ENCODE results near the gene MGAT3. TPM values are rescaled to one million over a fixed set of nuclear protein-coding genes. Genes with fewer than 3 reads are reported as not detected.
"Not testable (repeated sequence)": the region's sequence is repeated elsewhere in the genome, so short reads cannot be mapped to it uniquely, and the experiment has no call there.

The MGAT3 gene
- total and polyA plus RNA-seq, 2 of the 13 experiments (the other 11 are each of a cell fraction or from before 2014, with no cell fraction given): 0.11 to 0.15 TPM

- H2AFZ ChIP-seq (ENCODE audit: low read length): no peak overlapping the region
- in situ Hi-C loops (cut with HindIII; ENCODE audit: extremely low pct_ligation_motif_present, low pct_unique_long_range_greater_than_20kb): no loop called here
These were observed 47.2 kb upstream of the MGAT3 start for GRCh38 chr22:39409516-39410029.

GRCh38 chr22:39410264-39410663 lies 46.5 kb upstream of the MGAT3 start:
- H3K9ac ChIP-seq (ENCODE audit: insufficient read depth, low read depth, low read length): no peak overlapping the region
- H3K4me2 ChIP-seq (ENCODE audit: low read depth, low read length): no peak overlapping the region
- TF ChIP-seq MAFK (conservative IDR thresholded peaks at IDR 0.05 in 1 of 2, IDR thresholded peaks at IDR 0.05 in 1 of 2; ENCODE audit: low read length in 2 of 2) (peak; percentile 51 to 75; a peak in 3 of 4 replicates), MAFF (IDR thresholded peaks at IDR 0.05; ENCODE audit: low read depth, low read length) (peak; percentile 58), SUZ12 (IDR thresholded peaks at IDR 0.05; ENCODE audit: low read depth, low read length) (no peak), ZBTB25 (CRISPR knock-in tag; IDR thresholded peaks at IDR 0.05) (no peak), ZNF274 (CRISPR knock-in tag; IDR thresholded peaks at IDR 0.05) (no peak)
- H3K9me3 ChIP-seq (ENCODE audit: low read length): no peaks in the 10 kb centered on the region
- BruUV-seq (replicated peaks): no TSS peak
- no peaks in the 10 kb centered on the region for H3K4me1 ChIP-seq (ENCODE audit: insufficient read depth, low read length)
- peaks cover 1 to 9% of the 10 kb centered on the region in 2 experiments; a peak in 2 of 5 replicates for H3K36me3 ChIP-seq (replicated peaks in 1 of 2; ENCODE audit: control insufficient read depth in 1 of 2, insufficient read depth in 2 of 2, low read length in 2 of 2)
- no peak for FAIRE-seq
- ATAC-seq: no peak
- no peak for DNase-seq (ENCODE audit: low spot score)
- no peak overlapping the region for H3K27ac ChIP-seq (ENCODE audit: extremely low read length, insufficient read depth, low read length)
- no peaks in the 10 kb centered on the region for H3K27me3 ChIP-seq (ENCODE audit: control insufficient read depth in 1 of 2, insufficient read depth in 2 of 2, low read length in 2 of 2)
- no peak overlapping the region for H3K4me3 ChIP-seq (replicated peaks in 1 of 3; ENCODE audit: insufficient read depth in 1 of 3, low read depth in 2 of 3, low read length in 3 of 3)
- ChIA-PET CTCF (ENCODE audit: low intra/inter-chr PET ratio, low total read pairs) (no interaction called here), POLR2A (no interaction called here)
- intact Hi-C loops (cut with micrococcal nuclease; ENCODE audit: unreplicated experiment) (no loop called here), in situ Hi-C loops (cut with HindIII; ENCODE audit: extremely low pct_ligation_motif_present, low pct_unique_long_range_greater_than_20kb) (no loop called here)
- no peaks in the 10 kb centered on the region for H3K79me2 ChIP-seq (ENCODE audit: insufficient read depth, low read length)
- no peak overlapping the region for H2AFZ ChIP-seq (ENCODE audit: low read length)
- no peaks in the 10 kb centered on the region for H4K20me1 ChIP-seq (ENCODE audit: insufficient read depth, low read length)
- 99% methylated on average over 4 of the region's 4 CpGs for WGBS (ENCODE audit: low lambda C conversion rate)

More at GRCh38 chr22:39409516-39410029, 47.2 kb upstream of the MGAT3 start:
- no peaks in the 10 kb centered on the region for H3K27me3 ChIP-seq (ENCODE audit: control insufficient read depth in 1 of 2, insufficient read depth in 2 of 2, low read length in 2 of 2)
- WGBS (ENCODE audit: low lambda C conversion rate): 99% methylated on average over 11 of the region's 11 CpGs
- intact Hi-C loops (cut with micrococcal nuclease; ENCODE audit: unreplicated experiment): no loop called here
- peaks cover 0 to 5% of the 10 kb centered on the region in 2 experiments; a peak in 1 of 5 replicates for H3K36me3 ChIP-seq (replicated peaks in 1 of 2; ENCODE audit: control insufficient read depth in 1 of 2, insufficient read depth in 2 of 2, low read length in 2 of 2)
- H4K20me1 ChIP-seq (ENCODE audit: insufficient read depth, low read length): no peaks in the 10 kb centered on the region
- ChIA-PET CTCF (ENCODE audit: low intra/inter-chr PET ratio, low total read pairs) (no interaction called here), POLR2A (no interaction called here)
- no peak for ATAC-seq
- H3K4me3 ChIP-seq (replicated peaks in 1 of 3; ENCODE audit: insufficient read depth in 1 of 3, low read depth in 2 of 3, low read length in 3 of 3): no peak overlapping the region
- H3K4me2 ChIP-seq (ENCODE audit: low read depth, low read length): no peak overlapping the region
- no TSS peak for BruUV-seq (replicated peaks)
- TF ChIP-seq ZNF543 (CRISPR knock-in tag; IDR thresholded peaks at IDR 0.05) (no peak), U2AF1 (optimal IDR thresholded peaks at IDR 0.05; ENCODE audit: low read depth, low read length) (no peak)
- H3K27ac ChIP-seq (ENCODE audit: extremely low read length, insufficient read depth, low read length): no peak overlapping the region
- no peaks in the 10 kb centered on the region for H3K79me2 ChIP-seq (ENCODE audit: insufficient read depth, low read length)
- DNase-seq (ENCODE audit: low spot score): no peak
- no peaks in the 10 kb centered on the region for H3K9me3 ChIP-seq (ENCODE audit: low read length)
- FAIRE-seq: no peak
- H3K9ac ChIP-seq (ENCODE audit: insufficient read depth, low read depth, low read length): no peak overlapping the region
- H3K4me1 ChIP-seq (ENCODE audit: insufficient read depth, low read length): no peaks in the 10 kb centered on the region

- intact Hi-C loops (cut with micrococcal nuclease; ENCODE audit: unreplicated experiment); in situ Hi-C loops (cut with HindIII; ENCODE audit: extremely low pct_ligation_motif_present, low pct_unique_long_range_greater_than_20kb); H3K27me3 ChIP-seq (ENCODE audit: control insufficient read depth in 1 of 2, insufficient read depth in 2 of 2, low read length in 2 of 2); H3K9ac ChIP-seq (ENCODE audit: insufficient read depth, low read depth, low read length); H3K27ac ChIP-seq (ENCODE audit: extremely low read length, insufficient read depth, low read length); H3K9me3 ChIP-seq (ENCODE audit: low read length); POLR2A ChIA-PET; BruUV-seq (replicated peaks); H4K20me1 ChIP-seq (ENCODE audit: insufficient read depth, low read length); ATAC-seq; H3K4me3 ChIP-seq (replicated peaks in 1 of 3; ENCODE audit: insufficient read depth in 1 of 3, low read depth in 2 of 3, low read length in 3 of 3); H3K79me2 ChIP-seq (ENCODE audit: insufficient read depth, low read length); FAIRE-seq; CTCF ChIA-PET (ENCODE audit: low intra/inter-chr PET ratio, low total read pairs); H3K4me1 ChIP-seq (ENCODE audit: insufficient read depth, low read length); H3K4me2 ChIP-seq (ENCODE audit: low read depth, low read length); DNase-seq (ENCODE audit: low spot score); H2AFZ ChIP-seq (ENCODE audit: low read length): not testable (repeated sequence)
- WGBS (ENCODE audit: low lambda C conversion rate): 97% methylated on average over 11 of the region's 11 CpGs
- peaks cover 12 to 16% of the 10 kb centered on the region in 2 experiments for H3K36me3 ChIP-seq (replicated peaks in 1 of 2; ENCODE audit: control insufficient read depth in 1 of 2, insufficient read depth in 2 of 2, low read length in 2 of 2)
These were observed 44.9 kb upstream of the MGAT3 start for GRCh38 chr22:39411828-39412365.
